OCI-LY1 (cell line): ENCODE measurements around the gene KCNK1.

Experiments used
- H2AFZ ChIP-seq: fragments of 200-600 bp; sonication (generic), shearing (Covaris generic); 2 replicates; pipeline ENCODE4 v1.6.0; 2014; ENCODE audit warnings: antibody characterized with exemption, mild to moderate bottlenecking, low read length
- H3F3A ChIP-seq: fragments of 200-600 bp; sonication (generic), shearing (Covaris generic); 2 replicates; pipeline ENCODE4 v1.6.0; 2014; ENCODE audit warnings: mild to moderate bottlenecking, antibody characterized with exemption, low read length, moderate library complexity; ENCODE audit not compliant: insufficient read depth
- H3K27ac ChIP-seq: fragments of 200-600 bp; sonication (generic); 2 replicates; pipeline ENCODE4 v1.5.1; 2014; ENCODE audit warnings: low read length, mixed run types, mild to moderate bottlenecking, low read depth; ENCODE audit not compliant: poor library complexity, severe bottlenecking
- H3K27me3 ChIP-seq: fragments of 200-600 bp; sonication (generic); 2 replicates; pipeline ENCODE4 v1.6.0; 2014; ENCODE audit warnings: antibody characterized with exemption, mild to moderate bottlenecking, low read length, moderate library complexity; ENCODE audit not compliant: insufficient read depth
- H3K36me3 ChIP-seq: fragments of 200-600 bp; sonication (generic); 2 replicates; pipeline ENCODE4 v1.6.1; 2014; ENCODE audit warnings: mild to moderate bottlenecking, antibody characterized with exemption, low read length, moderate library complexity, mixed read lengths; ENCODE audit not compliant: insufficient read depth
- H3K4me1 ChIP-seq: fragments of 200-600 bp; sonication (generic); 2 replicates; pipeline ENCODE4 v1.5.1; 2014; ENCODE audit warnings: mild to moderate bottlenecking, low read length, moderate library complexity; ENCODE audit not compliant: insufficient read depth, severe bottlenecking
- H3K4me2 ChIP-seq: fragments of 200-600 bp; sonication (generic), shearing (Covaris generic); 2 replicates; pipeline ENCODE4 v1.6.1; 2014; ENCODE audit warnings: low read length
- H3K4me3 ChIP-seq: fragments of 200-600 bp; sonication (generic); 2 replicates; pipeline ENCODE4 v1.5.1; 2014; ENCODE audit warnings: low read length, low read depth, mild to moderate bottlenecking, mixed read lengths; ENCODE audit not compliant: poor library complexity, severe bottlenecking
- H3K79me2 ChIP-seq: fragments of 200-600 bp; shearing (Covaris generic); 2 replicates; pipeline ENCODE4 v1.6.1; 2016; ENCODE audit warnings: mixed run types, low read length, mixed read lengths; ENCODE audit not compliant: insufficient read depth
- H3K9ac ChIP-seq: fragments of 200-600 bp; sonication (generic), shearing (Covaris generic); 2 replicates; pipeline ENCODE4 v1.6.1; 2014; ENCODE audit warnings: mild to moderate bottlenecking, low read length, mixed read lengths
- H3K9me2 ChIP-seq: fragments of 200-600 bp; sonication (generic), shearing (Covaris generic); 2 replicates; pipeline ENCODE4 v1.6.1; 2014; ENCODE audit warnings: low read depth, mild to moderate bottlenecking, low read length, mixed read lengths
- H3K9me3 ChIP-seq: fragments of 200-600 bp; shearing (Covaris generic); 2 replicates; pipeline ENCODE4 v1.6.1; 2014; ENCODE audit warnings: low read length, mixed read lengths
- H4K20me1 ChIP-seq: fragments of 200-600 bp; sonication (generic), shearing (Covaris generic); 2 replicates; pipeline ENCODE4 v1.6.0; 2016; ENCODE audit warnings: mild to moderate bottlenecking, low read length; ENCODE audit not compliant: insufficient read depth
- CTCF ChIP-seq: fragments of 200-600 bp; sonication (generic), shearing (Covaris generic); IDR thresholded peaks from 2 replicates; pipeline ENCODE4 v1.5.1; 2017; ENCODE audit warnings: mild to moderate bottlenecking, antibody characterized with exemption, low read length, moderate library complexity, mixed read lengths
- EZH2 ChIP-seq: fragments of 200-600 bp; sonication (generic), shearing (Covaris generic); IDR thresholded peaks from 2 replicates; pipeline ENCODE4 v1.8.0; 2017; ENCODE audit warnings: borderline replicate concordance, mixed run types, mild to moderate bottlenecking, antibody characterized with exemption, low read length, moderate library complexity, mixed read lengths

The KCNK1 gene

DNA sequence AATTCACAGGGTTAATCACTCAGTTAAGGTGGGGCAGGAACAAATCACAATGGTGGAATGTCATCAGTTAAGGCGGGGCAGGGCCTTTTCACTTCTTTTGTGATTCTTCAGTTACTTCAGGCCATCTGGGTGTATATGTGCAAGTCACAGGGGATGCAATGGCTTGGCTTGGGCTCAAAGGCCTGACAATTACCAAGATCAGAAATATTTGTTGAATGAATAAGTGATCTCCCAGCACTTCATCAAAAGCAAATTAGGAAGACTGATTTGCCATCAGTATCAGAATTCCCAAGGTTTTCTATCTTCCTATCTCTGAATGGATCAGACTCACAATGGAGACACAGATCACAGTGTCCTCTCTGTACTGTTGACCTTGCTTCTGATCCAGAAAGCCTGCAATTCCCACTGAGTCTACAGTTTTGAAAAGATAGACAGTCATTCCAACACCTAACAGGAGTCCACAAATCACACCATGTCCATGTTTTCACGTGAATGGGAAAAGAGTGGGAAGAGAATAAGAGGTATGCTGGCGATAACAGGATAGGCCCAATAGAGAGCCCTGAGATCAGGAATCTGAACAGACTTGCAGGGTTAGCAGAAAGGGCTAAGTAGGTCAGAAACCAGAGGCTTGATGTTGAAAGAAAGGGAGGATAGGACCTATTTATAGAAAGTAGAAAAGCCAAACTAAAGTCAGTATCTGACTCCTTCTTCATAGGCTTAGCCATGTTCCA, 75.3 kb downstream of the KCNK1 start:
- Histone ChIP-seq H3K9ac (no peak overlapping the region), H3K4me3 (no peak overlapping the region), H3K4me2 (no peak overlapping the region)

DNA sequence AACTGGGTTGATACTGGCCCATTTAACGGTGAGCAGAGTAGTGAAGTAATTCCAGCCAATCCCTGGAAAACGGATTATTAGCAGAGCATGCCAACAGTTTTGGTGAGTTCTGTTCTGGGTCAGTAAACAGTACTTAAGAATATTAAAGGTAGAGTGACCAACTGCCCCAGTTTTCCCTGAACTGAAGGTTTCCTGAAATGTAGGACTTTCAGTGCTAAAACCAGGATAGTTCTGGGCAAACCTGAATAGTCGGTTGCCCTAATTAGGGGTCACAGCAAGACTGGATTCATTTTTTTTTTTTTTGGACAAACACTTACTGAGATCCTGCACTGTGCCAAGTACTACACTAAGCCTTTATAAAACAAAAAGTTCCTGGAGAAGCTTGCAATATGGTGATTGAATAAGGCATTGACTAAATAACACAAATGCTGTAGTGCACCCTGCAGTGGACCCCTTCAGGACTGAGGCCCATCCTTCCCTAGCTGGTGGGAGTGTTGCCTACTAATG, 75.9 kb downstream of the KCNK1 start:
- Histone ChIP-seq H3K4me1 (no peaks in the 10 kb centered on the region), H3F3A (no peaks in the 10 kb centered on the region), H2AFZ (no peak overlapping the region), H3K9ac (no peak overlapping the region), H3K27me3 (no peaks in the 10 kb centered on the region), H4K20me1 (no peaks in the 10 kb centered on the region), H3K4me3 (no peak overlapping the region), H3K9me3 (no peaks in the 10 kb centered on the region), H3K4me2 (no peak overlapping the region), H3K79me2 (no peaks in the 10 kb centered on the region), H3K9me2 (no peaks in the 10 kb centered on the region), H3K36me3 (no peaks in the 10 kb centered on the region), H3K27ac (no peak overlapping the region)
- TF ChIP-seq EZH2 = no peak
- TF ChIP-seq CTCF = no peak

More for the DNA sequence above, 75.3 kb downstream of the KCNK1 start:
- no peaks in the 10 kb centered on the region for H4K20me1 ChIP-seq
- no peaks in the 10 kb centered on the region for H3K36me3 ChIP-seq
- H3K27me3 ChIP-seq = no peaks in the 10 kb centered on the region
- H3K9me3 ChIP-seq = no peaks in the 10 kb centered on the region
- H2AFZ ChIP-seq = no peak overlapping the region
- H3K9me2 ChIP-seq = no peaks in the 10 kb centered on the region
- H3F3A ChIP-seq = no peaks in the 10 kb centered on the region
- TF ChIP-seq EZH2 (no peak), CTCF (no peak)
- no peaks in the 10 kb centered on the region for H3K79me2 ChIP-seq
- H3K4me1 ChIP-seq = no peaks in the 10 kb centered on the region
- no peak overlapping the region for H3K27ac ChIP-seq

GRCh38 chr1:233695901-233696300, 82.0 kb downstream of the KCNK1 start:
- Histone ChIP-seq H3K27me3 (no peaks in the 10 kb centered on the region), H2AFZ (no peak overlapping the region), H3K4me2 (no peak overlapping the region), H3K4me3 (no peak overlapping the region), H3K79me2 (no peaks in the 10 kb centered on the region), H4K20me1 (no peaks in the 10 kb centered on the region), H3K27ac (no peak overlapping the region), H3K9me2 (no peaks in the 10 kb centered on the region), H3K9ac (no peak overlapping the region), H3K36me3 (no peaks in the 10 kb centered on the region), H3K4me1 (no peaks in the 10 kb centered on the region), H3K9me3 (no peaks in the 10 kb centered on the region), H3F3A (no peaks in the 10 kb centered on the region)
- TF ChIP-seq EZH2 (no peak), CTCF (no peak)
